Esophagus muscularis mucosa (tissue), 4 donors: ENCODE data around the gene CCDC159. TPM values are rescaled to one million over a fixed set of nuclear protein-coding genes. Genes with fewer than 3 reads are reported as not detected.
"Not testable (repeated sequence)": the region's sequence is repeated elsewhere in the genome, so short reads cannot be mapped to it uniquely, and the experiment has no call there.

Experiments
- DNase-seq: peaks from one replicate; pipeline ENCODE4 v3.0.0-alpha.2; 2017; ENCODE audit errors: extremely low spot score
- H3K27ac ChIP-seq, 4 donors: fragments of 200-600 bp; sonication (generic); replicated peaks in 1 of 4; 1 replicate in 3 of 4; 2 replicates in 1 of 4; pipeline ENCODE4 v1.5.1; 2016 to 2019; ENCODE audit warnings: mild to moderate bottlenecking in 1 of 4
- H3K27me3 ChIP-seq, 4 donors: fragments of 200-600 bp; sonication (generic); one replicate each; pipeline versions ENCODE4 v1.5.1 to v1.6.0; 2016 to 2019
- H3K36me3 ChIP-seq, 4 donors: fragments of 200-600 bp; sonication (generic); one replicate each; pipeline ENCODE4 v1.5.1; 2016 to 2019
- H3K4me1 ChIP-seq, 4 donors: fragments of 200-600 bp; sonication (generic); one replicate each; pipeline ENCODE4 v1.5.1; 2016 to 2019
- H3K4me3 ChIP-seq, 4 donors: fragments of 200-600 bp; sonication (generic); 1 replicate in 2 of 4; 2 replicates in 2 of 4; pipeline ENCODE4 v1.5.1; 2016 to 2019; ENCODE audit warnings: mild to moderate bottlenecking in 4 of 4, moderate library complexity in 1 of 4
- H3K9me3 ChIP-seq, 4 donors: fragments of 200-600 bp; sonication (generic); 1 replicate in 3 of 4; 2 replicates in 1 of 4; pipeline ENCODE4 v1.5.1; 2016 to 2019
- EP300 ChIP-seq: sonication (generic); formaldehyde crosslinking; IDR thresholded peaks from one replicate; pipeline ENCODE4 v1.6.1; 2017; ENCODE audit warnings: antibody characterized with exemption
- POLR2A ChIP-seq: fragments of 450-650 bp; IDR thresholded peaks from one replicate; pipeline ENCODE4 v1.6.1; 2017; ENCODE audit warnings: antibody characterized with exemption, moderate library complexity, mild to moderate bottlenecking, low read depth
- POLR2AphosphoS5 ChIP-seq, 2 donors: sonication (generic); formaldehyde crosslinking; IDR thresholded peaks; one replicate each; pipeline ENCODE4 v1.6.1; 2017; ENCODE audit warnings: antibody characterized with exemption in 2 of 2
- WGBS: methylation state at CpG from one replicate; pipeline ENCODE4 v1.1.5; 2018; 5-methylcytosine and 5-hydroxymethylcytosine counted together
- intact Hi-C: fragments of 100-400 bp; cut with DNase I; formaldehyde crosslinking; loops from one replicate; pipeline ENCODE4 v1.15.1; 2023
- total RNA-seq, 4 donors: library from RNA; depleted of rRNA; stranded (reverse); fragments of >200 nt; gene quantifications; one replicate each; pipeline versions ENCODE4 v1.1.0 to v1.2.1, GENCODE V29; 2016
- TF ChIP-seq, protein P1 (sequence below), 3 experiments: fragments of 200-600 bp in 2 of 3; fragments of 450-650 bp in 1 of 3; sonication (generic) in 2 of 3; IDR thresholded peaks; one replicate each; pipeline ENCODE4 v1.5.1; 2017 to 2019; ENCODE audit warnings: antibody characterized with exemption in 3 of 3, mild to moderate bottlenecking in 2 of 3, moderate library complexity in 1 of 3

Gene CCDC159
- total RNA-seq, 4 donors from 2014 or later: 8.3 to 17.6 (median 13.8) TPM

DNA sequence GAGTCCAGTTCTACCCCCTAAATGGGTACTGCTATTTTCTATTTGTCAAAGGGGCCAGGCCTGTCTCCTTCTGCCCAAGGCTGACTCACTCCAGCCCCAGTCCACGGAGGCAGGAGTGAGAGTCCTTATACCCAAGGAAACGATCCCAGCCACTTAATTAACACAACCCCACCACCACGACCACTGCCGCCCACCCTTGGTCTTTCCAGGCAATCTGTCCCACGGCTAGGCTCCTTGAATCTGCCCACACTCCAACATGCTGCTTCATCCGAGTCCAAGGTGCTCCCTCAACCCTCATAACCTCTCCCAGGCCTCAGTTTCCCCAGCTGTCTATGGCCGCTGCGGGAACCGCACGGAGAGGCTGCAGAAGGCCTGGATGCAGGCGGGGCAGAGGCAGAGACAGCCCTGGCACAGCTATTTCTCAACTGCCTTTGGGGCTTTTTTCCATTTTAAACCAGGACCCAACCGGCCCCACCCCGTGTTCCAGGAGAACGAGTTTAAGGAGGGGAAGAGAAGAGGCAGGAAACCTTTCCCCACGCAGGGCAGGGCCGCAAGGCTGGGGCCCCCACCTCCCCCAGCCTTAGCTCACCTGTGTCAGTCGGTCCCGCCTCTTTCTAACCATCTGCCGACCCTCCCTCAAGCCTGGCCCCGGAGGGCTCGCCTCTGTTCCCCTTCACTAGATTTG is 7.6 kb upstream of the CCDC159 start:
- peak overlapping the region; percentile 76 to 94 (median 88) for H3K27ac ChIP-seq
- intact Hi-C loops: no loop called here

GRCh38 chr19:11339254-11340098 is 6.8 kb upstream of the CCDC159 start, which contains the start of gene RAB3D:
Gene RAB3D, minus strand, starts transcription at chr19:11339657. Its CDS starts 2,258 bp downstream, at chr19:11337399.
- WGBS: 5% methylated on average over 24 of the region's 53 CpGs
- Histone ChIP-seq H3K4me1 (peaks cover 26 to 51% (median 40%) of the 10 kb centered on the region in 4 donors), H3K4me3 (peak within 1 kb of the TSS; percentile 71 to 97 (median 89)), H3K9me3 (no peaks in the 10 kb centered on the region), H3K27ac (peak within 1 kb of the TSS; percentile 76 to 94 (median 88)), H3K36me3 (peaks cover 15 to 52% (median 49%) of the 10 kb centered on the region in 4 donors), H3K27me3 (no peaks in the 10 kb centered on the region)
- intact Hi-C loops: no loop called here
- TF ChIP-seq POLR2A (peak; percentile 38), POLR2AphosphoS5 (IDR thresholded peaks at IDR 0.05) (peak; percentile 69 to 91), EP300 (no peak)
- TF ChIP-seq, protein P1, sequence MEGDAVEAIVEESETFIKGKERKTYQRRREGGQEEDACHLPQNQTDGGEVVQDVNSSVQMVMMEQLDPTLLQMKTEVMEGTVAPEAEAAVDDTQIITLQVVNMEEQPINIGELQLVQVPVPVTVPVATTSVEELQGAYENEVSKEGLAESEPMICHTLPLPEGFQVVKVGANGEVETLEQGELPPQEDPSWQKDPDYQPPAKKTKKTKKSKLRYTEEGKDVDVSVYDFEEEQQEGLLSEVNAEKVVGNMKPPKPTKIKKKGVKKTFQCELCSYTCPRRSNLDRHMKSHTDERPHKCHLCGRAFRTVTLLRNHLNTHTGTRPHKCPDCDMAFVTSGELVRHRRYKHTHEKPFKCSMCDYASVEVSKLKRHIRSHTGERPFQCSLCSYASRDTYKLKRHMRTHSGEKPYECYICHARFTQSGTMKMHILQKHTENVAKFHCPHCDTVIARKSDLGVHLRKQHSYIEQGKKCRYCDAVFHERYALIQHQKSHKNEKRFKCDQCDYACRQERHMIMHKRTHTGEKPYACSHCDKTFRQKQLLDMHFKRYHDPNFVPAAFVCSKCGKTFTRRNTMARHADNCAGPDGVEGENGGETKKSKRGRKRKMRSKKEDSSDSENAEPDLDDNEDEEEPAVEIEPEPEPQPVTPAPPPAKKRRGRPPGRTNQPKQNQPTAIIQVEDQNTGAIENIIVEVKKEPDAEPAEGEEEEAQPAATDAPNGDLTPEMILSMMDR (IDR thresholded peaks at IDR 0.05): peak in 1 of 3 experiments; percentile 17
- DNase-seq: peak; percentile 97

More for the DNA sequence above, 7.6 kb upstream of the CCDC159 start:
- Histone ChIP-seq H3K4me3 (peak overlapping the region; percentile 71 to 97 (median 89)), H3K27me3 (no peaks in the 10 kb centered on the region), H3K36me3 (peaks cover 23 to 60% (median 57%) of the 10 kb centered on the region in 4 donors), H3K4me1 (peaks cover 18 to 44% (median 32%) of the 10 kb centered on the region in 4 donors), H3K9me3 (no peaks in the 10 kb centered on the region)
- TF ChIP-seq POLR2AphosphoS5 (IDR thresholded peaks at IDR 0.05): no peak
- 29% methylated on average over 19 of the region's 21 CpGs for WGBS
- no peak for DNase-seq

- H3K9me3 ChIP-seq, H3K27me3 ChIP-seq, DNase-seq, intact Hi-C loops: not testable (repeated sequence)
- Histone ChIP-seq H3K4me3 (peak overlapping the region; percentile 71 to 97 (median 89)), H3K27ac (peak overlapping the region; percentile 76 to 94 (median 88)), H3K4me1 (peaks cover 32 to 57% (median 46%) of the 10 kb centered on the region in 4 donors), H3K36me3 (peaks cover 9 to 46% (median 43%) of the 10 kb centered on the region in 4 donors)
- WGBS: 86% methylated on average over 8 of the region's 8 CpGs
Measured at GRCh38 chr19:11340099-11340467, 6.2 kb upstream of the CCDC159 start.

GRCh38 chr19:11342429-11342828 is 3.9 kb upstream of the CCDC159 start:
- Histone ChIP-seq H3K27ac (no peak overlapping the region), H3K4me1 (peaks cover 41 to 69% (median 63%) of the 10 kb centered on the region in 4 donors), H3K9me3 (no peaks in the 10 kb centered on the region), H3K4me3 (no peak overlapping the region), H3K27me3 (no peaks in the 10 kb centered on the region), H3K36me3 (peaks cover 0 to 24% (median 21%) of the 10 kb centered on the region in 4 donors)
- WGBS: 86% methylated on average over 3 of the region's 3 CpGs
- DNase-seq: no peak
- TF ChIP-seq POLR2A (no peak), POLR2AphosphoS5 (IDR thresholded peaks at IDR 0.05) (no peak), EP300 (no peak)
- TF ChIP-seq, protein P1 (IDR thresholded peaks at IDR 0.05): no peak
- intact Hi-C loops: no loop called here

- Histone ChIP-seq H3K9me3 (peaks cover 0 to 9% (median 4%) of the 10 kb centered on the region in 4 donors), H3K27me3 (no peaks in the 10 kb centered on the region), H3K27ac (peak overlapping the region; percentile 88 to 93 (median 90)), H3K36me3 (peaks cover 0 to 24% (median 22%) of the 10 kb centered on the region in 4 donors), H3K4me3 (peak overlapping the region; percentile 63 to 84 (median 74)), H3K4me1 (peaks cover 25 to 48% (median 44%) of the 10 kb centered on the region in 4 donors)
- TF ChIP-seq, protein P1 (IDR thresholded peaks at IDR 0.05): no peak
- TF ChIP-seq POLR2A (no peak), POLR2AphosphoS5 (IDR thresholded peaks at IDR 0.05) (no peak), EP300 (no peak)
- intact Hi-C loops: no loop called here
- DNase-seq: no peak
- 39% methylated on average over 15 of the region's 15 CpGs for WGBS
Measured at GRCh38 chr19:11345122-11345803, 1.1 kb upstream of the CCDC159 start.
